ENCODE data around the gene CD8A. TPM values are rescaled to one million over a fixed set of nuclear protein-coding genes. Genes with fewer than 3 reads are reported as not detected.
"Not testable (repeated sequence)": the region's sequence is repeated elsewhere in the genome, so short reads cannot be mapped to it uniquely, and the experiment has no call there.

Gene CD8A
- polyA plus RNA-seq (2013, experiment 1 of 4) = not detected
- 0.12 TPM for polyA plus RNA-seq (2013, experiment 2 of 4)
- polyA plus RNA-seq (2013, experiment 3 of 4) = not detected
- polyA plus RNA-seq (2013, experiment 4 of 4) = not detected

- Histone ChIP-seq H3K4me3 (ENCODE audit: insufficient read depth, low read depth, low read length) (peak within 1 kb of the TSS; percentile 16), H3K9me3 (ENCODE audit: control insufficient read depth, low read length) (no peaks in the 10 kb centered on the region)
- WGBS, 2 experiments = 3 to 4% methylated on average over 57 of the region's 57 CpGs
Measured at GRCh38 chr2:86790676-86791572, at the start of gene CD8A. Gene CD8A, minus strand, starts transcription at chr2:86790913. Its CDS starts 88 bp downstream, at chr2:86790825.

GRCh38 chr2:86839871-86840548 lies 49.3 kb upstream of the CD8A start:
- H3K27me3 ChIP-seq (ENCODE audit: control insufficient read depth, insufficient read depth, low read length, poor library complexity, severe bottlenecking); H3K27ac ChIP-seq (ENCODE audit: insufficient read depth, low read depth, low read length, poor library complexity, severe bottlenecking); H3K9me3 ChIP-seq (ENCODE audit: control insufficient read depth, low read length); H3K36me3 ChIP-seq (ENCODE audit: control insufficient read depth, insufficient read depth, low read length); H3K4me1 ChIP-seq (ENCODE audit: control insufficient read depth, insufficient read depth, low read length); H3K4me3 ChIP-seq (ENCODE audit: insufficient read depth, low read depth, low read length): not testable (repeated sequence)
- WGBS, 2 experiments = 53 to 56% methylated on average over 5 to 6 of the region's 11 CpGs

More at GRCh38 chr2:86790676-86791572, at the start of gene CD8A:
- H3K27ac ChIP-seq (ENCODE audit: insufficient read depth, low read depth, low read length, poor library complexity, severe bottlenecking) = no peak within 1 kb of the TSS
- peaks cover 7% of the 10 kb centered on the region for H3K4me1 ChIP-seq (ENCODE audit: control insufficient read depth, insufficient read depth, low read length)
- peaks cover 72% of the 10 kb centered on the region for H3K27me3 ChIP-seq (ENCODE audit: control insufficient read depth, insufficient read depth, low read length, poor library complexity, severe bottlenecking)
- H3K36me3 ChIP-seq (ENCODE audit: control insufficient read depth, insufficient read depth, low read length) = no peaks in the 10 kb centered on the region

GRCh38 chr2:86839455-86839854 lies 48.7 kb upstream of the CD8A start:
- H3K9me3 ChIP-seq (ENCODE audit: control insufficient read depth, low read length); H3K4me1 ChIP-seq (ENCODE audit: control insufficient read depth, insufficient read depth, low read length); H3K27me3 ChIP-seq (ENCODE audit: control insufficient read depth, insufficient read depth, low read length, poor library complexity, severe bottlenecking); H3K27ac ChIP-seq (ENCODE audit: insufficient read depth, low read depth, low read length, poor library complexity, severe bottlenecking); H3K36me3 ChIP-seq (ENCODE audit: control insufficient read depth, insufficient read depth, low read length); H3K4me3 ChIP-seq (ENCODE audit: insufficient read depth, low read depth, low read length): not testable (repeated sequence)
- 59 to 60% methylated on average over 7 of the region's 7 CpGs for WGBS, 2 experiments

GRCh38 chr2:86837714-86838113 lies 47.0 kb upstream of the CD8A start:
- not testable (repeated sequence) for H3K27me3 ChIP-seq (ENCODE audit: control insufficient read depth, insufficient read depth, low read length, poor library complexity, severe bottlenecking); H3K9me3 ChIP-seq (ENCODE audit: control insufficient read depth, low read length); H3K27ac ChIP-seq (ENCODE audit: insufficient read depth, low read depth, low read length, poor library complexity, severe bottlenecking); H3K4me1 ChIP-seq (ENCODE audit: control insufficient read depth, insufficient read depth, low read length); H3K4me3 ChIP-seq (ENCODE audit: insufficient read depth, low read depth, low read length); H3K36me3 ChIP-seq (ENCODE audit: control insufficient read depth, insufficient read depth, low read length)
- 45 to 58% methylated on average over 3 to 4 of the region's 7 CpGs for WGBS, 2 experiments

- not testable (repeated sequence) for H3K9me3 ChIP-seq (ENCODE audit: control insufficient read depth, low read length); H3K36me3 ChIP-seq (ENCODE audit: control insufficient read depth, insufficient read depth, low read length); H3K4me1 ChIP-seq (ENCODE audit: control insufficient read depth, insufficient read depth, low read length); H3K4me3 ChIP-seq (ENCODE audit: insufficient read depth, low read depth, low read length); H3K27me3 ChIP-seq (ENCODE audit: control insufficient read depth, insufficient read depth, low read length, poor library complexity, severe bottlenecking); H3K27ac ChIP-seq (ENCODE audit: insufficient read depth, low read depth, low read length, poor library complexity, severe bottlenecking)
- WGBS, 2 experiments = 75 to 77% methylated on average over 10 to 12 of the region's 19 CpGs
Measured at GRCh38 chr2:86836915-86837695, 46.4 kb upstream of the CD8A start.

- H3K4me1 ChIP-seq (ENCODE audit: control insufficient read depth, insufficient read depth, low read length); H3K4me3 ChIP-seq (ENCODE audit: insufficient read depth, low read depth, low read length); H3K9me3 ChIP-seq (ENCODE audit: control insufficient read depth, low read length); H3K27ac ChIP-seq (ENCODE audit: insufficient read depth, low read depth, low read length, poor library complexity, severe bottlenecking); H3K27me3 ChIP-seq (ENCODE audit: control insufficient read depth, insufficient read depth, low read length, poor library complexity, severe bottlenecking); H3K36me3 ChIP-seq (ENCODE audit: control insufficient read depth, insufficient read depth, low read length): not testable (repeated sequence)
- 59 to 61% methylated on average over 4 of the region's 4 CpGs for WGBS, 2 experiments
Measured at GRCh38 chr2:86835548-86835889, 44.8 kb upstream of the CD8A start.

GRCh38 chr2:86833315-86833714 lies 42.6 kb upstream of the CD8A start:
- Histone ChIP-seq H3K4me1 (ENCODE audit: control insufficient read depth, insufficient read depth, low read length) (no peaks in the 10 kb centered on the region), H3K36me3 (ENCODE audit: control insufficient read depth, insufficient read depth, low read length) (no peaks in the 10 kb centered on the region), H3K9me3 (ENCODE audit: control insufficient read depth, low read length) (no peaks in the 10 kb centered on the region), H3K27me3 (ENCODE audit: control insufficient read depth, insufficient read depth, low read length, poor library complexity, severe bottlenecking) (no peaks in the 10 kb centered on the region), H3K27ac (ENCODE audit: insufficient read depth, low read depth, low read length, poor library complexity, severe bottlenecking) (no peak overlapping the region), H3K4me3 (ENCODE audit: insufficient read depth, low read depth, low read length) (no peak overlapping the region)
- WGBS, 2 experiments = 78 to 85% methylated on average over 4 of the region's 10 CpGs

GRCh38 chr2:86832334-86833096 lies 41.8 kb upstream of the CD8A start:
- H3K36me3 ChIP-seq (ENCODE audit: control insufficient read depth, insufficient read depth, low read length) = no peaks in the 10 kb centered on the region
- no peak overlapping the region for H3K4me3 ChIP-seq (ENCODE audit: insufficient read depth, low read depth, low read length)
- 72 to 75% methylated on average over 7 of the region's 7 CpGs for WGBS, 2 experiments
- H3K27me3 ChIP-seq (ENCODE audit: control insufficient read depth, insufficient read depth, low read length, poor library complexity, severe bottlenecking) = no peaks in the 10 kb centered on the region
- H3K27ac ChIP-seq (ENCODE audit: insufficient read depth, low read depth, low read length, poor library complexity, severe bottlenecking) = no peak overlapping the region
- no peaks in the 10 kb centered on the region for H3K4me1 ChIP-seq (ENCODE audit: control insufficient read depth, insufficient read depth, low read length)
- H3K9me3 ChIP-seq (ENCODE audit: control insufficient read depth, low read length) = no peaks in the 10 kb centered on the region

GRCh38 chr2:86831537-86831936 lies 40.8 kb upstream of the CD8A start:
- Histone ChIP-seq H3K27ac (ENCODE audit: insufficient read depth, low read depth, low read length, poor library complexity, severe bottlenecking) (no peak overlapping the region), H3K4me3 (ENCODE audit: insufficient read depth, low read depth, low read length) (no peak overlapping the region), H3K36me3 (ENCODE audit: control insufficient read depth, insufficient read depth, low read length) (no peaks in the 10 kb centered on the region), H3K4me1 (ENCODE audit: control insufficient read depth, insufficient read depth, low read length) (no peaks in the 10 kb centered on the region), H3K9me3 (ENCODE audit: control insufficient read depth, low read length) (no peaks in the 10 kb centered on the region), H3K27me3 (ENCODE audit: control insufficient read depth, insufficient read depth, low read length, poor library complexity, severe bottlenecking) (no peaks in the 10 kb centered on the region)
- 57 to 59% methylated on average over 2 of the region's 2 CpGs for WGBS, 2 experiments
